GM23248 (cell line): ENCODE results near the gene PTPRH.

Experiments
- EZH2 ChIP-seq: fragments of 200-600 bp; sonication (generic); IDR thresholded peaks from 2 replicates; pipeline ENCODE4 v1.6.1; 2018; ENCODE audit warnings: antibody characterized with exemption, mild to moderate bottlenecking; ENCODE audit not compliant: insufficient read depth, poor library complexity, severe bottlenecking
- EZH2phosphoT487 ChIP-seq: fragments of 200-600 bp; sonication (generic); IDR thresholded peaks from 2 replicates; pipeline ENCODE4 v1.6.1; 2018; ENCODE audit warnings: antibody characterized with exemption, moderate library complexity, mild to moderate bottlenecking, low read depth; ENCODE audit not compliant: insufficient read depth

DNA sequence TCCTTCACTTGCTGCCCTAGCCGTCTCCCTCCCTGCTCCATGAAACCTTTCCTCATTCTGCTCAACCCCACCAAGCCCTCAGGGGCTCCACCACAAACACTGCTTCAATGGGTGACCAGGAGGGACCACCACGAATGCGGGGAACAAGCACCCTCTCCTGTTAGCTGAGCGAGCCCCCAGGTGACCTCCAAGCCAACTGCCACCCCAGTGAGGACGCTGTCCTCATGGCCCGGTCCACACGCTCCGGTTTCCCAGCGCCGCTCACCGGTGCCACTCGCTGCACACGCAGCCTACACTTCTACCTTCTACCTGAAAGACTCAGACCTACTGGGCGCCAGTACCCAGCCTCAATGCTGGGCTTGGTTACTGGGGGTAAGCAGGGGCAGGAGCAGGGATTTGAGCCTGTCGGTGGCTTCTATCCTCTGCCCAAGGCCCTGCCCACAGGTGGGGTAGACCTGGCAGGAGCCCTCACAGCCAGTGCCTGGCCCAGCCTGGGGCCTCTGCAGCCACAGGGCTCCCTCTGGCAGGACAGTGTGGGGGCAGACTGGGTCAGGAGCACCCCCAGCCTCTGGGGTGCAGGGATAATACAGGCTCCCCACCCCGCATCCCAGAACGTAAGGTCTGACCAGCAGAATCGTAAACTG is 20.0 kb upstream of the PTPRH start:
- TF ChIP-seq EZH2 (no peak), EZH2phosphoT487 (no peak)
